HL-60 (cell line): ENCODE data around the gene YJEFN3.

ENCODE experiments used
- DNase-seq, 2 experiments: peaks; one replicate each; pipeline ENCODE4 v3.0.0-alpha.2; 2010 to 2020; ENCODE audit warnings: low read depth in 1 of 2, low spot score in 1 of 2
- H3K27ac ChIP-seq: fragments of 250-450 bp; sonication (Bioruptor Pico); replicated peaks from 2 replicates; pipeline ENCODE4 v1.5.1; 2020; ENCODE audit warnings: mild to moderate bottlenecking, moderate library complexity
- H3K27me3 ChIP-seq: fragments of 250-450 bp; sonication (Bioruptor Pico); 2 replicates; pipeline ENCODE4 v1.5.1; 2021; ENCODE audit warnings: mild to moderate bottlenecking, moderate library complexity; ENCODE audit not compliant: insufficient read depth, poor library complexity, severe bottlenecking
- H3K4me3 ChIP-seq: replicated peaks from 2 replicates; pipeline ENCODE4 v1.5.1; 2011; ENCODE audit warnings: mild to moderate bottlenecking, control low read depth, low read length; ENCODE audit not compliant: insufficient read depth
- GABPA ChIP-seq: IDR thresholded peaks from 2 replicates; pipeline ENCODE4 v1.6.1; 2012; ENCODE audit warnings: low read depth
- POLR2AphosphoS5 ChIP-seq: IDR thresholded peaks from 2 replicates; pipeline ENCODE4 v1.6.1; 2012; ENCODE audit warnings: low read depth
- SPI1 ChIP-seq: IDR thresholded peaks from 2 replicates; pipeline ENCODE4 v1.6.1; 2012; ENCODE audit warnings: low read depth, mild to moderate bottlenecking, borderline replicate concordance
- TF ChIP-seq, protein P1 (sequence below): IDR thresholded peaks from one replicate; pipeline ENCODE4 v1.5.1; 2011; ENCODE audit warnings: low read length, control low read depth, inconsistent platforms; ENCODE audit not compliant: insufficient read depth
- TF ChIP-seq, protein P2 (sequence below): IDR thresholded peaks from 2 replicates; pipeline ENCODE4 v1.6.1; 2012; ENCODE audit warnings: low read depth; ENCODE audit not compliant: insufficient replicate concordance

YJEFN3 gene

DNA sequence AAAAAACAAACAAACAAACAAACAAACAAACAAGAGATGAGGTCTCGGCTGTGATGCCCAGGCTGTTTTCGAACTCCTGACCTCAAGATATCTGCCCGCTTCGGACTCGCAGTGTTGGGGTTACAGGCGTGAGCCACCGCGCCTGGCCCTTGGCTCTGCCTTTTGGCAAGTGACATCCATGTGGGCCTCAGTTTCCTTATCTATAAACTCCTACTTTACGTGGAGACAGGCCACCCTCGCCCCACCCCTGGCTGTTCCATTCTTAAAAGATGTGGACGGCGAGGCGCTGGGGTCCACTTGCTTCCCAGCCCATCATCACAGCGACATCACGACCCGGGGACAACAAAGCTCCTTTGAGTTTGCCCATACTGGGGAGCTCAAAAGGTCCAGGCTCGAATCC lies 15.0 kb upstream of the YJEFN3 start:
- Histone ChIP-seq H3K27ac (no peak overlapping the region), H3K4me3 (no peak overlapping the region), H3K27me3 (no peaks in the 10 kb centered on the region)
- no peak for DNase-seq
- TF ChIP-seq, protein P1, sequence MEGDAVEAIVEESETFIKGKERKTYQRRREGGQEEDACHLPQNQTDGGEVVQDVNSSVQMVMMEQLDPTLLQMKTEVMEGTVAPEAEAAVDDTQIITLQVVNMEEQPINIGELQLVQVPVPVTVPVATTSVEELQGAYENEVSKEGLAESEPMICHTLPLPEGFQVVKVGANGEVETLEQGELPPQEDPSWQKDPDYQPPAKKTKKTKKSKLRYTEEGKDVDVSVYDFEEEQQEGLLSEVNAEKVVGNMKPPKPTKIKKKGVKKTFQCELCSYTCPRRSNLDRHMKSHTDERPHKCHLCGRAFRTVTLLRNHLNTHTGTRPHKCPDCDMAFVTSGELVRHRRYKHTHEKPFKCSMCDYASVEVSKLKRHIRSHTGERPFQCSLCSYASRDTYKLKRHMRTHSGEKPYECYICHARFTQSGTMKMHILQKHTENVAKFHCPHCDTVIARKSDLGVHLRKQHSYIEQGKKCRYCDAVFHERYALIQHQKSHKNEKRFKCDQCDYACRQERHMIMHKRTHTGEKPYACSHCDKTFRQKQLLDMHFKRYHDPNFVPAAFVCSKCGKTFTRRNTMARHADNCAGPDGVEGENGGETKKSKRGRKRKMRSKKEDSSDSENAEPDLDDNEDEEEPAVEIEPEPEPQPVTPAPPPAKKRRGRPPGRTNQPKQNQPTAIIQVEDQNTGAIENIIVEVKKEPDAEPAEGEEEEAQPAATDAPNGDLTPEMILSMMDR, result no peak
- no peak for TF ChIP-seq POLR2AphosphoS5
- TF ChIP-seq, protein P2, sequence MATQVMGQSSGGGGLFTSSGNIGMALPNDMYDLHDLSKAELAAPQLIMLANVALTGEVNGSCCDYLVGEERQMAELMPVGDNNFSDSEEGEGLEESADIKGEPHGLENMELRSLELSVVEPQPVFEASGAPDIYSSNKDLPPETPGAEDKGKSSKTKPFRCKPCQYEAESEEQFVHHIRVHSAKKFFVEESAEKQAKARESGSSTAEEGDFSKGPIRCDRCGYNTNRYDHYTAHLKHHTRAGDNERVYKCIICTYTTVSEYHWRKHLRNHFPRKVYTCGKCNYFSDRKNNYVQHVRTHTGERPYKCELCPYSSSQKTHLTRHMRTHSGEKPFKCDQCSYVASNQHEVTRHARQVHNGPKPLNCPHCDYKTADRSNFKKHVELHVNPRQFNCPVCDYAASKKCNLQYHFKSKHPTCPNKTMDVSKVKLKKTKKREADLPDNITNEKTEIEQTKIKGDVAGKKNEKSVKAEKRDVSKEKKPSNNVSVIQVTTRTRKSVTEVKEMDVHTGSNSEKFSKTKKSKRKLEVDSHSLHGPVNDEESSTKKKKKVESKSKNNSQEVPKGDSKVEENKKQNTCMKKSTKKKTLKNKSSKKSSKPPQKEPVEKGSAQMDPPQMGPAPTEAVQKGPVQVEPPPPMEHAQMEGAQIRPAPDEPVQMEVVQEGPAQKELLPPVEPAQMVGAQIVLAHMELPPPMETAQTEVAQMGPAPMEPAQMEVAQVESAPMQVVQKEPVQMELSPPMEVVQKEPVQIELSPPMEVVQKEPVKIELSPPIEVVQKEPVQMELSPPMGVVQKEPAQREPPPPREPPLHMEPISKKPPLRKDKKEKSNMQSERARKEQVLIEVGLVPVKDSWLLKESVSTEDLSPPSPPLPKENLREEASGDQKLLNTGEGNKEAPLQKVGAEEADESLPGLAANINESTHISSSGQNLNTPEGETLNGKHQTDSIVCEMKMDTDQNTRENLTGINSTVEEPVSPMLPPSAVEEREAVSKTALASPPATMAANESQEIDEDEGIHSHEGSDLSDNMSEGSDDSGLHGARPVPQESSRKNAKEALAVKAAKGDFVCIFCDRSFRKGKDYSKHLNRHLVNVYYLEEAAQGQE, result no peak
- no peak for TF ChIP-seq SPI1
- TF ChIP-seq GABPA, result no peak

DNA sequence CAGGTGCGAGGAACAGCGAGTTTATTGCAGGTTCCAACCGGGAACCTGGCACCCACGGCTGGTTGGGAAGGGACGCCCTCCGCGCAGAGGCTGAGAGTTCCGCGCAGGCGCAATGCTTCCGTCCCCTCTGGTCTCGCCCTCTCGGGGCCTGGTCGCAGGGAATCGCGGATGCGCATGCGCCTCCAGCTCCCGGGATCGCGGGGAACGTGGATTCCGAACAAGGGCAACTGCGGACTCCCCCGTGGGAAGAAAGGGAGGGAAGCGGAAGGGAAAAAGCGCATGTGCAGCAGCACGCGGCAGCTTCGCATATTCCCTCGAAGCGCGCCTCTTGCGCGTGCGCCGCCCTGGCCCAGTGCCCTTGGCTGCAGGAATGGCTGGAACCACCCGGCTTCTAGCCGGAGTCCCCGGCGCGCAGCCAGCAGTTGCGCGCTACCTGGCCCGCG lies 14.5 kb upstream of the YJEFN3 start:
- no peaks in the 10 kb centered on the region for H3K27me3 ChIP-seq
- TF ChIP-seq SPI1 (no peak), GABPA (no peak), POLR2AphosphoS5 (no peak)
- TF ChIP-seq, protein P2, result no peak
- TF ChIP-seq, protein P1, result no peak
- H3K4me3 ChIP-seq, result no peak overlapping the region
- no peak for DNase-seq
- no peak overlapping the region for H3K27ac ChIP-seq

DNA sequence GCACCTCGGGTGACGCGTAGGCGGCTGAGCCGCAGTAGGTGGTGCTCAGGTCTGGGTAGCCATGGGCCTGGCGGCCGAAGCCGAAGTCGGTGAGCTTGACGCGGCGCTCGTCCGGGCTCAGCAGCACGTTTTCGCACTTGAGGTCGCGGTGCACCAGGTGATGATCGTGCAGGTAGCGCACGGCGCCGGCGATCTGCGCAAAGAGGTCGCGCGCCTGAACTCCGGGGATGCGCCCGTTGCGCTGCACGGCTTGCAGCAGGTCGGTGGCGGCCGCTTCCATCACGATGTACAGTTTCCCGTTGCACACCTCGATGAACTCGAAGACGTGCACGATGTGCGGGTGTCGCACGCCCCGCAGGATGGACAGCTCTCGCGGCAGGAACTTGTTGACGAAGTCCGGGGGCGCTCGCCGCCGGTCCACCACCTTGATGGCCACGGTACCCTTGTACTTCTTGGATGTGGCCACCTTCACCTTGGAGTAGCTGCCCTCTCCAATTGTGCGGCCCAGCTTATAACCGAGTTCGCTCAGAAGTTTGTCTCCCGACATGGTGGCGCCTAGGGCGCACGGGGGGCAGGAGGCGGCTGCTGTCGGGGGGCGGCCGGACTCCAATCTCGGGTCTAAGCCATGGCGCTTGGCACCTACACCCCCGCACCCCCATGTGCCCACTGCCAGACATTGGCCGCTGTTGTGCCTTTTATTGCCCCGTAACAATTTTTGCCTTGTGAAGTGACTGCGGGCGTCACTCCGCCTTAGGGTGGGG lies 13.7 kb upstream of the YJEFN3 start, which contains the start of gene TSSK6:
TSSK6 (minus strand) TSS at position 668 of the 761 bp plus-strand sequence; CDS start at position 547, 121 bp downstream.
- Histone ChIP-seq H3K4me3 (peak within 1 kb of the TSS; percentile 96), H3K27me3 (no peaks in the 10 kb centered on the region), H3K27ac (peak within 1 kb of the TSS; percentile 87)
- TF ChIP-seq POLR2AphosphoS5 (0 out of 2 replicates have a peak, but pooled peaks have one; percentile 20), SPI1 (no peak)
- DNase-seq, result no peak

DNA sequence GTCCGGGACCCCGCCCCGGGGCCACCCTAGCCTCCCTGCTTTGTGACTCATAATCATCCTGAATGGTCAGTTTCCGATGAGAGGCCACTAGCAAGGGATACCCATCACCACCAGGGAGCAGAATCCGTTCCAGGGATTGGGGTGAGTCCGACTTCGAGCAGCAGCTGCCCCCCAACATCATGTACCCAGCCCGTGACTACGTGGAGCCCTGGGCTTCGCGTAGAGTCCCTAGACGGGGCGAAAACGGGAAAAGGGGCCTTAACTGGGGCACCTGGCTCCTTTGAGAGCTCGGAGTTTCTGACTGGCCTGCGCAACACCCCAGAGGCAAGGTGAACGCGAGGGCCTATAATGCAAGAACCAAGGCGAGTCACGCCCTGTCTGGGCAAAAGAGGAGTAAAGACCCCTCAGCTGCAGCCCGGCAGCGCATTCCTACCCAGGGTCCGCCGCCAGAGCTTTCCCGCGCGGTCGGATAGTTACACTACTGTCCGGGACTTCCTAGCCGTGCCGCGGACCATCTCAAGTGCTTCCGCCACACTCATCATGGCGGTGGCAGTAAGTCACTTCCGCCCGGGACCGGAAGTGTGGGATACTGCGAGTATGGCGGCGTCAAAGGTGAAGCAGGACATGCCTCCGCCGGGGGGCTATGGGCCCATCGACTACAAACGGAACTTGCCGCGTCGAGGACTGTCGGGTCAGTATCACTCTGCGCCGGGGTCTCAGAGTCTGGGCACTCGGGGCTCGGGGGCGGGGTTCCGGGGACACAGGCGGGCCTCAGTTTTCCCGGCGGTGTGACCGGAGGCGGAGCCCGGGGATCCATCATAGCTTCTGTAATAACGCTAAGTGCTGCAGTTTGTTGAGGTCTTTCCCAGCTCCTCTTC lies 12.8 kb upstream of the YJEFN3 start, which contains the start of gene NDUFA13:
NDUFA13 (plus strand) TSS at position 584 of the 878 bp plus-strand sequence; CDS start at position 598, 14 bp downstream.
- Histone ChIP-seq H3K4me3 (peak within 1 kb of the TSS; percentile 96), H3K27ac (peak within 1 kb of the TSS; percentile 87), H3K27me3 (no peaks in the 10 kb centered on the region)
- DNase-seq, result peak; percentile 93 to 96
- TF ChIP-seq SPI1 (peak; percentile 77), POLR2AphosphoS5 (peak; percentile 100), GABPA (peak; percentile 94)
- TF ChIP-seq, protein P1, result no peak
- TF ChIP-seq, protein P2, result peak; percentile 78
